DND-41 (cell line): ENCODE data around the gene PRKAR1A.

Experiments used
- ATAC-seq: fragments of 200-7000 bp; cut with Tn5 transposase; 3 replicates; pipeline ENCODE4 v1.9.1; 2021; ENCODE audit warnings: low read depth; ENCODE audit not compliant: insufficient read depth
- DNase-seq: peaks from one replicate; pipeline ENCODE4 v3.0.0-alpha.2; 2020
- H2AFZ ChIP-seq: 2 replicates; pipeline ENCODE4 v1.6.0; 2012; ENCODE audit warnings: low read depth, low read length
- H3K27ac ChIP-seq: 2 replicates; pipeline ENCODE4 v1.5.1; 2012; ENCODE audit warnings: low read length, inconsistent platforms
- H3K27me3 ChIP-seq: fragments of 200-600 bp; sonication (generic); 2 replicates; pipeline ENCODE4 v1.6.0; 2012; ENCODE audit warnings: low read length, mild to moderate bottlenecking, inconsistent platforms; ENCODE audit not compliant: insufficient read depth, poor library complexity
- H3K36me3 ChIP-seq: 2 replicates; pipeline ENCODE4 v1.5.1; 2012; ENCODE audit warnings: low read length, inconsistent platforms; ENCODE audit not compliant: insufficient read depth
- H3K4me1 ChIP-seq: 2 replicates; pipeline ENCODE4 v1.5.1; 2012; ENCODE audit warnings: mild to moderate bottlenecking, low read length; ENCODE audit not compliant: insufficient read depth
- H3K4me2 ChIP-seq: 2 replicates; pipeline ENCODE4 v1.6.0; 2012; ENCODE audit warnings: mild to moderate bottlenecking, moderate library complexity, low read length, inconsistent platforms; ENCODE audit not compliant: insufficient read depth
- H3K4me3 ChIP-seq, 2 experiments: fragments of 200-600 bp in 1 of 2; shearing (Covaris generic) in 1 of 2; 2 replicates each; pipeline ENCODE4 v1.5.1; 2012 to 2016; ENCODE audit warnings: inconsistent platforms in 2 of 2, low read length in 2 of 2, mild to moderate bottlenecking in 2 of 2, low read depth in 1 of 2, moderate library complexity in 1 of 2
- H3K79me2 ChIP-seq: 2 replicates; pipeline ENCODE4 v1.6.0; 2012; ENCODE audit warnings: low read length, inconsistent platforms; ENCODE audit not compliant: insufficient read depth
- H3K9ac ChIP-seq: 2 replicates; pipeline ENCODE4 v1.6.0; 2012; ENCODE audit warnings: low read depth, mild to moderate bottlenecking, inconsistent platforms, low read length, moderate library complexity
- H3K9me3 ChIP-seq: 2 replicates; pipeline ENCODE4 v1.5.1; 2012; ENCODE audit warnings: low read length, moderate library complexity, mild to moderate bottlenecking, inconsistent platforms; ENCODE audit not compliant: insufficient read depth, severe bottlenecking
- H4K20me1 ChIP-seq: 2 replicates; pipeline ENCODE4 v1.6.0; 2012; ENCODE audit warnings: low read length; ENCODE audit not compliant: insufficient read depth
- CTCF ChIP-seq: IDR thresholded peaks from 2 replicates; pipeline ENCODE4 v1.5.1; 2012; ENCODE audit warnings: borderline replicate concordance, low read length, moderate library complexity, mild to moderate bottlenecking; ENCODE audit not compliant: poor library complexity, severe bottlenecking; ENCODE audit errors: extremely low read depth
- EZH2 ChIP-seq: IDR thresholded peaks from 3 replicates; pipeline ENCODE4 v1.6.1; 2012; ENCODE audit warnings: borderline replicate concordance, low read depth, mild to moderate bottlenecking, moderate library complexity, low read length, inconsistent platforms; ENCODE audit not compliant: severe bottlenecking

PRKAR1A gene

GRCh38 chr17:68595496-68595895 lies 83.3 kb downstream of the PRKAR1A start:
- H3K4me2 ChIP-seq: no peak overlapping the region
- no peak for ATAC-seq
- DNase-seq: no peak
- H3K4me3 ChIP-seq: no peak overlapping the region
- no peaks in the 10 kb centered on the region for H3K9me3 ChIP-seq
- H4K20me1 ChIP-seq: no peaks in the 10 kb centered on the region
- H3K27me3 ChIP-seq: peaks cover 7% of the 10 kb centered on the region
- no peak overlapping the region for H3K27ac ChIP-seq
- no peaks in the 10 kb centered on the region for H3K79me2 ChIP-seq
- H3K4me1 ChIP-seq: no peaks in the 10 kb centered on the region
- H3K36me3 ChIP-seq: no peaks in the 10 kb centered on the region
- TF ChIP-seq EZH2 (no peak), CTCF (no peak)
- H3K9ac ChIP-seq: no peak overlapping the region
- H2AFZ ChIP-seq: no peak overlapping the region

- Histone ChIP-seq H2AFZ (no peak overlapping the region), H3K27ac (no peak overlapping the region), H4K20me1 (no peaks in the 10 kb centered on the region), H3K4me3 (no peak overlapping the region), H3K4me2 (no peak overlapping the region), H3K36me3 (no peaks in the 10 kb centered on the region), H3K4me1 (no peaks in the 10 kb centered on the region), H3K27me3 (peaks cover 7% of the 10 kb centered on the region), H3K9me3 (no peaks in the 10 kb centered on the region), H3K9ac (no peak overlapping the region), H3K79me2 (no peaks in the 10 kb centered on the region)
- DNase-seq (peak; percentile 13), ATAC-seq (peak; percentile 69)
- TF ChIP-seq EZH2 (no peak), CTCF (no peak)
These were observed 83.8 kb downstream of the PRKAR1A start for GRCh38 chr17:68595986-68596385.

- TF ChIP-seq EZH2: no peak
- no peak for TF ChIP-seq CTCF
- Histone ChIP-seq H4K20me1 (no peaks in the 10 kb centered on the region), H3K4me3 (no peak overlapping the region), H3K4me2 (no peak overlapping the region), H3K9me3 (no peaks in the 10 kb centered on the region), H3K27me3 (peaks cover 7% of the 10 kb centered on the region), H3K27ac (no peak overlapping the region), H3K79me2 (no peaks in the 10 kb centered on the region), H3K9ac (no peak overlapping the region), H3K4me1 (no peaks in the 10 kb centered on the region), H3K36me3 (no peaks in the 10 kb centered on the region), H2AFZ (no peak overlapping the region)
- DNase-seq: no peak
- no peak for ATAC-seq
These were observed 84.2 kb downstream of the PRKAR1A start for GRCh38 chr17:68596411-68596945.

- Histone ChIP-seq H3K4me2 (no peak overlapping the region), H3K9ac (no peak overlapping the region)
- TF ChIP-seq EZH2 (no peak), CTCF (no peak)
These were observed 85.8 kb downstream of the PRKAR1A start for GRCh38 chr17:68598074-68598473.

More at GRCh38 chr17:68598074-68598473, 85.8 kb downstream of the PRKAR1A start:
- no peaks in the 10 kb centered on the region for H3K4me1 ChIP-seq
- H3K79me2 ChIP-seq: no peaks in the 10 kb centered on the region
- H3K36me3 ChIP-seq: no peaks in the 10 kb centered on the region
- no peaks in the 10 kb centered on the region for H4K20me1 ChIP-seq
- ATAC-seq (no peak), DNase-seq (no peak)
- no peak overlapping the region for H2AFZ ChIP-seq
- H3K27me3 ChIP-seq: peaks cover 15% of the 10 kb centered on the region
- no peak overlapping the region for H3K27ac ChIP-seq
- no peak overlapping the region for H3K4me3 ChIP-seq
- H3K9me3 ChIP-seq: no peaks in the 10 kb centered on the region
